GM18517 (cell line): Measurements from ENCODE around the gene SAFB.

Experiments used
- ATAC-seq: cut with Tn5 transposase; IDR thresholded peaks from one replicate; pipeline ENCODE4 v1.9.1; 2021; ENCODE audit warnings: mild to moderate bottlenecking, moderate library complexity; ENCODE audit not compliant: unreplicated experiment

The SAFB gene

DNA sequence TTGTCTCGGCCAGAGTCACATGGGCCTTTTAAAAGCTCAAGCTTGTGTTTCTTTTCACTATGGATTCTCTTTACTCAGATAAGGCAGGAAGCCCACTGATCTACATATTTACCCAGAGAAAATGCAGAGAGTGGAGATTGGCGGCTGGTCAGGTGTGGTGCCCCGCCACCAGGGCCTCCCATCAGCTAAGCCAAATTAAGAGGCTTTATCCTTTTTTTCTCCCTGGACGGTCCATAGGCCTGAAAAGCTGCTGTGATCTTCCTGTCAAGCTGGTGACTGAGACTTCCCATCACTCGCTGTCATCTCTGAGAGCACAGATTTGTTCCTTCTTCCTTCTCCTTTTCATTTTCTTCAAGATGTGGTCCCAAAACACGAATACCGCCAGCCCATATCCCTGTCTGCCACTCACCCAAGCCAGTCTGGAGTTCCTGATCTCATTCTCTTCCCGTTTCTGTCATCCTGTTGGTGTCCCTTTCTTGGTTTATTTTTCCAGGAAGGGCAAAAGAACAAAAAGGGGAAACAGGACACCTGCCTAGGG, 1.9 kb downstream of the SAFB start:
- ATAC-seq = no peak

DNA sequence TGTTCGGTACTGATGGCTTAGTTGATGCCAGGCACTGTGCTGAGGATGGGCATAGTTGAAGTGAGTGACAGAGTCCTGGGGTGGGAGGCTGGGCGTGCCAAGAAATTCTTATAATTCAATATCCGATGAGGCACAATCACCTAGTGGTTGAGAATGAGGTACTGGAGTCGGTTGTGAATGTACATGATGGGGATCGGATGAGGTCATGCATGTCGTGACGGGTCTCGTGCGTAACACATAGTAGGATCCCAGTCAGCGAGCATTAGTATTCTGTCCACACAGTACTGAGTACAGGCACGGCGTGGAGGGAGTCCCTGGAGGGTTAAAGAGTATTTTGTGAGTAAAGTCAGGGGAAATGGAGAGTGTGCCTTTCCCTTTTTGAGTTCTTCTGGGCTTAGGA, 2.8 kb downstream of the SAFB start:
- no peak for ATAC-seq

DNA sequence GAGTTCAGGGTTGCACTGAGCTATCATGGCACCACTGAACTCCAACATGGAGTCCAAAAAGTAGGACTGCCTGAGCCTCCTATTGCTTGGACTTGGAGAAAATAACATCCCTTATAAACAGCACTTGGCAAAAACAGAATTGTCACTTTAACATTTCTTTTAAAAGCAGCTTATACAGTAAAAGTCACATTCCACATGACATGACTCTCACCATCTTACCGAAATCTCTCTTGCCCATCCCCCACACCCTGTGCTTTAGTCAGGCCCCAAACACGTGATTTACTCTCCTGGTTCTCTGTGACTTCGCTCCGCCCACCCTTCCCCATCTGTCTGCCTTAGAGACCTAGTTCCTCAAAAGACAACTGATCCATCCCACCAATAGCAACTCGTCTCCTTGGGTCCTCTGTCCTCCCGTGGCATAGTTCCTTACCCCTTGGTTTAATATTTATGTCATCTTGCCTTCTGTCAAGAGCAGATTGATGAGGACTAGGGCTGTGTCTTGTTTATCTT, 4.6 kb downstream of the SAFB start:
- ATAC-seq = no peak

DNA sequence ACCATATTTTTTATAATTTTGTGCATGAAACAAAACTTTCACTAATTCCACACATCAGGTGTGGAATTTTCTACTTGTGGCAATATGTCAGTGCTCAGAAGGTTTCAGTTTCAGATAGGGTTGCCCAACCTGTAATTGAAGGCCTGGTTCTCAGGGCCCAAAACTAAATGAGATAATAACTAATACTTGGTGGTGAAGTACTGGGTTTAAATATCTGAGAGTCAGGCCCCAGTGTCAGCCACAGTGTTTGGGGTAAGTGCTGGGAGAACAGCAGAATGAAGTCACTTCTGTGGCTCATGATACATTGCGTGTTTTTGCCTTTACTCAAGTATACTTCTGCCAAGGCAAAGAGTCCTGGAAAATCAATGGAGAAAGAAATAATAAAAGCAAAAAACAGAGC, 5.6 kb downstream of the SAFB start:
- ATAC-seq = no peak

DNA sequence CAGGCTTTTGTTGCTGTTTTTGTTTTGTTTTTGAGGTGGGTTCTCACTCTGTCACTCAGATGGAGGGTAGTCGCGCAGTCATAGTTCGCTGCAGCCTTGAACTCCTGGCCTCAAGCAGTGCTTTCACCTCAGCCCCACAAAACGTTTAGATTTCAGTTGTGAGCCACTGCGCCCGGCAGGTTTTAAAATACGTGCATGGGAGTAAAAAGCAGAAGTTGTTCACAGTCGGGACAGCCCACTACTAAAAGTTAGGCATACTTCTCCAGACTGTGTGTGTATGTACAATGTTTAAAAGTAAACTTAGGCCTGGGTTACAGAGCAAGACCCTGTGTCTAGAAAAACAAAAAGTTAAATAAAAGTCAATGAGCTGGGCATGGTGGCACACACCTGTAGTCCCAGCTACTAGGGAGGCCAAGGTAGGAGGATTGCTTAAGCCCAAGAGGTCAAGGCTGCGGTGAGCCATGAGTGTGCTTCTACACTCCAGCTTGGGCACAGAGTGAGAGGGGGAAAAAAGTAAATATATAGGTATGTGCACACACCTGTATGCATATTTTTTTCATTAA, 6.1 kb downstream of the SAFB start:
- no peak for ATAC-seq

DNA sequence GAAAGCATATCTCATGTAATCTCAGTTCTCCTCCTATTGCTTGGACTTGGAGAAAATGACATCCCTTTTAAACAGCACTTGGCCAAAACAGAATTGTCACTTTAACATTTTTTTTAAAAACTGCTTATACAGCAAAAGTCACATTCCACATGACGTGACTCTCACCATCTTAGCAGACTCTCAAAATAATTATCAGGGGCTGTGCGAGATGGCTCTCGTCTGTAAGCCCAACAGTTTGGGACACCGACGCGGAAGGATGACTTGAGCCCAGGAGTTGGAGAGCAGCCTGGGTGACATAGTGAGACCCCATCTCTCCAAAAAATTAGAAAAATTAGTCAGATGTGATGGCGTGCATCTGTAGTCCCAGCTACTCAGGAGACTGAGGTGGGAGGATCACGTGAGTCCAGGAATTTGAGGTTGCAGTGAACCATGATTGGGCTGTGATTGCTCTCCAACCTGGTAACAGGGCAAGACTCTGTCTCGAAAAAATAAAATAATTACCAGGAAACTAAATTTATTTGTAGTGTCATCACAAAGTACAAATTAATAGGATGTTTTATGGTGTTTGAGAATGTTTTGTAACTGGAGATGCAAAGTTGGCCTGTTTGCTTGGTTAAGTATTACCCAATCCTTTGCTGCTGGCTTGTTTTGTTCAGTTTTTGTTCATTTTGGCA, 8.8 kb downstream of the SAFB start:
- ATAC-seq = no peak

DNA sequence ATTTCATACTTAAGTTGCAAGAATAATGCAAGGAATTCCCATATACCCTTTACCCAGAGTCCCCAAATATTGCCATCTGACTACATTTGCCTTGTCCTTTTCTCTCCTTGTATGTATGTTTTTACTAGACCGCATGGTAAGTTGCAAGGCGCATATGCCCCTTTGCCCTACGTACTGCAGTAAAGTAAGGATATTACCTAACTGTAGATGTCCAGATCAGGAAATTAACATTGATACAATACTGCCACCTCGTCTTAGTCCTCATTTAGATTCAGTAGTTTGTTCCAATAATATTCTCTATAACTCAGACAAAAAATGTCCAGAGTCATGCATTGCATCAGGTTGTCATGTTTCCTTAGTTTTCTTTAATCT, 9.3 kb downstream of the SAFB start:
- ATAC-seq = no peak

DNA sequence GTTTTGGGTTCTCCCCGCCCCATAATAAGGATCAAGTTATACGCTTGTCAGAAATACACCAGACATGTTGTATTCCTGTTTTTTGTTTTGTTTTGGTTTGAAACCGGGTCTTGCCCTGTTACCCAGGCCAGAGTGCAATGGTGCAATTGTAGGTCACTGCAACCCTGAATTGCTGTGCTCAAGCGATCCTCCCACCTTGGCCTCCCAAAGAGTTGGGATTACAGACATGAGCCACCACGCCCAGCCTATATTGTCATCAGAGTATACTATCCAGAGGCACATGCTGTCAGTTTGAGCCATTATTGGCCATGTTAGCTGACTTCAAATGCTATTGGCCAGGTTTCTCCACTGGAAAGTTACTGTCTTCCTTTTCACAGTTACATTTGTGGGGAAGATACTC, 9.8 kb downstream of the SAFB start:
- no peak for ATAC-seq

DNA sequence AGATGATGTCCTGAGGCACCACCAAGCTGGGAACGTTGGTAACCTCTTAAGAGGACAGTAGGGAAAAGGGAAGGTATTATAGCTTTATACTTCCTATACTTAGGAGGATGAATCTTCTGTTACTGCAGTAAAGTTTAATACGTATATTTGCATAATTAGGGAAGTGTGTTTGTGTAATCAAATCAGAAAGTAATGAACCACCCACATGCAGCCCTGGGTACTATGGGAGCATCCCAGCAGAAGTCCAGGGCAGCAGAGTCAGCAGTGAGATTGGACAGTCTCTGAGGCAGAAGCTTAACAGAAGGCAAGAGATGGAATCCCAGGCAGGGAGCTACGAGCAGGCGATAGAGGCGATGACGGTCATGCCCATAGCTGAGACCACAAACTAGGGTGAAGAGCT, 12.5 kb downstream of the SAFB start:
- no peak for ATAC-seq

DNA sequence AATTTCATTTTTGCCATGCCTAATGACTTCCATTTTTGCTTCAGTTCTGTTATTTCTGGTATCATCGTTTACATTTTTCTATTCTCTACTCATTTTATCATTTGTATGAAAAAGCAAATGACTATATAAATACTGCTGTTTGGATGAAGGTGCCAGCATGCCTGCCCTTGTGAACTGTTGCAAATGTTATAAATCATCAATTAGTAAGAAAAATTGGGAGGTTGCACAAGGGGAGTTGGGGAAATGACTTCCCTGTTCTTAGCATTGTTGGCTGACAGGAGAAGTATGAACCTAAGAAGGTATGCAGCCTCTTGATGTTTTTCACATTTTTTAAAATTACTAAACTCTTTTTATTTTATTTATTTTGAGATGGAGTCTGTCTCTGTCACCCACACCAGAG, 15.1 kb downstream of the SAFB start:
- ATAC-seq = no peak

DNA sequence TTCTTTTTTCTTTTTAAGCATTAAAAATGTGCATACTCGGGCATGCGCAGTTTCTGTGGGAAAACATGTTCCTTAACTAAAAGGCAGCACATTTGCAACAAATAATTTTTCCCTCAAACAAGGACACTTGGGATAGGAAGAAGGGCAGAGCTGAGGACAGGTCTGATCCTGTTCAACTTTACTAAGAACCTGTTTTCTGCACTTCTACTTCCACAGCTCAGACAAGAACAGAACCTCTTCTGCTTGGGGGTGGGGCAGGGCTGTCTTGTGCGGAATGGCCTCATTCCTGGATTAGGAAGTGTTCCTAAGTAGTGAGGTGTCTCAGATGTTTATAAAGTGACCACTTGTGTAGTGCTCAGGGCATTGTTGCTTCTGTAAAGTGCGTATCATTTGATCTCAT, 18.3 kb downstream of the SAFB start:
- ATAC-seq = no peak

DNA sequence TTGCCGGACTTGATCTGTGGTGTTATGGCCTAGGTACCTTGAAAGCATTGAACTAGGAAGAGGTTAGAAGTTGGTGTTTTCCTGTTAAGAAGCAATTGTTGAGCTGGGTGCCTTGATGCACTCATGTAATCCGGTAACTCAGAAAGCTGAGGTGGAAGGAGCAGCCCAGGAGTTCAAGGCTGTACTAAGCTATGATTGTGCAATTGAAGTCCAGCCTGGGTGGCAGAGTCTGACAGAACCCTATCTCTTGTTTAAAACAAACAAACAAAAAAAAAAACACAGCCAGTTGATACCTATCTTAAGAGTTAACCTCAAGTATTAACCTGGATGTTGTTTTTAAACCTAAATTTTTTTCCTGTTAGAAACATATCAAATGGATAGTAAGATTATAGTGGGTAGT, 19.3 kb downstream of the SAFB start:
- ATAC-seq = no peak

DNA sequence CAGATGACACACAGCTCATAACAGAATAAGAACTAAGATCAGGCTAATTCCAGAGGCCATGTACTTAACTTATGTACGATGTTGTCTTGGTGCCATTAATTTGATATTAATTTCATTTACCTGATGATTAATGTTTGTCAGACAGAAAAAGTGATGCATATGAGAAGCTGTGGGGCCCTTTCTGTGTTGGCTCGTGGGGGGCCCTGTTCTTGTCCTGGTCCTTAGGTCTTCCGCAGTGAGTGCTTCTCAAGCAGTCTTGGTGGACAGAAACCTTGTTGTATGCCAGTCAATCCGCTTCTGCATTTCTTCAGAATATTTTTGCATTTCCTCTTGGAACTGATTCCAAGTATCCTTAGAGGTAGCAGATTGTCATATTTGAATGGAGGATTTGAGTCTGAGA, 20.2 kb downstream of the SAFB start:
- ATAC-seq = no peak

DNA sequence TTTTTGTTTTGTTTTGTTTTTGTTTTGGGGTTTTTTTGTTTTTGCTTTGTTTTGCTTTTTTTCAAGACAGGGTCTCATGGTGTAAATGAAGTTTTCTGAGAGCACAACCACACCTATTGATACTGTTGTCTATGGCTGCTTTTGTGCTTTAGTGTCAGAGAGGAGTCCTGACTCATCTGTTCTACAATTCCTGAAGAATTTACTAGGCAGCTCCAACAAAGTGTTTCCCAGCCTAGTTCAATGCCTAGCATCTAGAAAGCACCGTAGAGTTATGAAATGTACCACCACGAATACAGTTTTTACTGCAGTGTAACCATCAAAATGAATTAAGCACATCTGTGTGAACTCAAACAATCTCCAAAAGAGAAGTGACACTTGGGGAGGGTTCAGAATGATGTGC, 21.2 kb downstream of the SAFB start:
- ATAC-seq = no peak

DNA sequence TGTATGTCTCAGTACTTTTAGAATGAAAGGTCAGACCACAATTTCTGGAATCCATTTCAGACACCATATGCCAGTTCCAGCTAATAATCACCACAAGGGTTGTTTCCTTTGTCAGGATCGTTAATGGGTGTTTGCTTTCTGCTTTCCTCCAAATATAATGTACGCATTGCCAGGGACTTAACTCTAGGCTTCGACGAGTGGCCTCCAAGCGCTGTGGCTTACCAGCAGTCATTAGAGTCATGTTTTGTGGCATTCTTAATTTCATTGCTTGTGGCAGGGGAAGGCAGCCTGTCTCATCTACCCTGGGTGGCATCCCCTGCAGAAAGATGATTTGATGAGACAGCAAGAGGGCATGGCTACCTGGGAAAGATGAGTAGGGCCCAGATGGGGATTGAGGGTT, 22.5 kb downstream of the SAFB start:
- ATAC-seq = no peak

DNA sequence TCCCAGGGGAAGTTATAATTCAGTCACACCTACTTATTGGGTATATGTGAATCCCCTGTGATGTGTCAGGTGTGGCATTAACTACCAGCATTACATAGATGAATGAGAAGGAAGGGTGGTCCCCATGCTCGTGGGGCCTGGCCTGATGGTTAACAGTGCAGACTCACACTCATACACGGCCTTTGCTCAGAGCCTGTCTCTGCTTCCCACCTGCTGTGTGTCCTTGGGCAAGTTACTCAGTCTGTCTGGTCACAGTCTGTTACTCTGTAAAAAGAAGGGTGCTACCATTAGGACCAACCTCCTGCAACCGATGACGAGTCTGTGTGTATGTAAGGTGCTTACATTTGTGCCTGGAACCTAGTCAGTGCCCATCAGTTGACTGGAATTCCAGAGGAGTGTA, 23.8 kb downstream of the SAFB start:
- no peak for ATAC-seq

DNA sequence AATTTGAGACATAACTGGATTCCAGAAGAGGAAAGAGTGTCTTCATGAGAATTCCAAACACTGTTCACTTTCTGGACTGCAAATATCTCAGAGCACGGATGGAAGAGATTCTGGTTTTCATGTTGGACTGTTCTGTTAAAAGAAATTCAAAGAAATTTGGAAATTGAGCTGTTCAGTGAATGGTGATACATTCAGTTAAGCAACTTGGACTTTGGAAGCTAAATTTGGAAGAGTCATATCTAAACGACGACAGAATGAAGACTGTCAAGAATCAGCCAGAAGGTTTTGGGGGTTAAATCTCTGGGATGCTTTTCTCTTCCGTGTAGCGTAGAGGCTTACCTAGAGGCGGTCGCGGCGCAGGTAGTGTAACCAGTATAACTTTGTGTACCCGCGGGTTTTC, 25.6 kb downstream of the SAFB start:
- no peak for ATAC-seq

DNA sequence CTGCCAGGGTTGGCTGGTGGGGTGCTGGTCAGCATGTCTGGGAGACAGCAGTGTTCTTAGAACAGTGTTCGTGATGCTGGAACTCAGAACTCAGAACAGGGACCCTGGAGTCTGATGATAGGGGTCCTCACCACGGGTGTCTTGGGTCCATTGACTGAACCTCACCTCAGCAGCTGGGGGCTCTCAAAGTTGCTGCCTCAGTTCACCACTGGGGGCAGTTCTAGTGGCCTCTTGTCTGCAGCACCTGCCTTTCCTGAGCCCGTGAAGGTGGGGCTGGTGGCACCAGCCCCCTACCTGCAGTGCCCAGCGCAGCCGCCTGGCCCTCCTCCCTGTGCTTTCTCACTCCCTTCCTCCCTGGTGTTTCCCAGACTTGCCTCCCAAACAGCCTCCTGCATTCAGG, 28.5 kb downstream of the SAFB start:
- no peak for ATAC-seq

DNA sequence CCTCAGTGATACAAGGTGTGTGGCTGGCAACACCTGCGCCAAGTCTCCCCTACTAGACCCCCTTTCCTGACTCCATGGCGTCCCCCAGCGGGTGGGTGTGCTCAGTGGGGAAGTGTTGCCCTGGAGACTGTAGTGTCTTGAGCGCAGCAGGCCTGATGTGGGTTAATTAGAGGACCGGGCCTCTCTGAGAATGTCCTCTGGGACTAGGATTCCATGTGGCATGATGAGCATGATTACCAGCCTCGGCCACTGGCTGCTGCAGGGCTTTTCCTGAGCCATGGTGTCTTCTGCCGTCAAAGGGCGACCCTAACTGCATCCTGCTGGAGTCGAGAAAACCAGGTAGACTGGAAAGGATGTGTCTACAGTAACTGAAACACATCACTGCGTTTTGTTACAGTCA, 29.4 kb downstream of the SAFB start:
- no peak for ATAC-seq

DNA sequence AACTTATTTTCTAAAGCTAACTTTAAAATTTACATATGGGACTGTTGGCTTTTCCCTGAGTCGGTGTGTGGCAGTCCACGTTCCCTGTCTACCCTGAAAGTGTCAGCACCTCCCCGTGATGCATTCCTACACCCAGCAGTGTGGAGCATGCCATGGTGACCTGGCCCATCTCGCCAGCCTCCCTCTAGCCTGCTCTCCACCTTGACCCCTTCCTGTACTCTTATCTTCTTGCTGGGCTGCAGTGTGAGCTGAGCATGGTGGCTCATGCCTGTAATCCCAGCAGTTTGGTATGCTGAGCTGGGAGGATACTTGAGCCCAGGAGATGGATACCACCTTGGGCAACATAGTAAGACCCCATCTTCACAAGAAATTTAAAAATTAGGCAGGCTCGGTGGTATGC, 32.0 kb downstream of the SAFB start:
- no peak for ATAC-seq

DNA sequence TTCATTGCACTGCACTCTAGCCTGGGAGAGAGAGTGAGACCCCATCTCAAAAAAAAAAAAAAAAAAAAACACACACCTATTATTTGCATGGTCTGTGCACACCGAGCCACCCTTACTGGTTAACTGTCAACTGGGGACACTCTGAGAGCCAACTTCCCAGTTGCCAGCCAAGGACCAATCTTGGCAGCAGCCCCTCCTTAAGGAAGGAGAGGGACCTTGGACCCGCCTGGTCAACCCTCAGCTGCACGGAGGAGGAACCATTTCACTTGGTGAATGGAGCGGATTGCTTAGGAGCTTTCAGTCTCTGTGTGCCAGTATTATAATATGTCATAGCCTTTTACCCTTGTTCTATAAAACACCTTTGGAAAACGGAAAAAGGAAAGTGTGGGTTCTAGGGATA, 32.5 kb downstream of the SAFB start:
- no peak for ATAC-seq

DNA sequence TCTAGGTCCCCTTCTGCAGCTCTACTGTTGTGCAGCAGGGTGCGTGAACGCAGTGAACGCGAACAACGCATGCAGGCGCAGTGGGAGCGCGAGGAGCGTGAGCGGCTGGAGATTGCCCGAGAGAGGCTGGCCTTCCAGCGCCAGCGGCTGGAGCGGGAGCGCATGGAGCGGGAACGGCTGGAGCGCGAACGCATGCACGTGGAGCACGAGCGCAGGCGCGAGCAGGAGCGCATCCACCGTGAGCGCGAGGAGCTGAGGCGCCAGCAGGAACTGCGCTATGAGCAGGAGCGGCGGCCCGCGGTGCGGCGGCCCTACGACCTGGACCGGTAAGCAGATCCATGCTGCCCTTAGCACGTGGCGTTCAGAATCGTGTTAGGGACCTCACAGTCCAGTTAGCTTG, 38.6 kb downstream of the SAFB start:
- ATAC-seq = no peak

DNA sequence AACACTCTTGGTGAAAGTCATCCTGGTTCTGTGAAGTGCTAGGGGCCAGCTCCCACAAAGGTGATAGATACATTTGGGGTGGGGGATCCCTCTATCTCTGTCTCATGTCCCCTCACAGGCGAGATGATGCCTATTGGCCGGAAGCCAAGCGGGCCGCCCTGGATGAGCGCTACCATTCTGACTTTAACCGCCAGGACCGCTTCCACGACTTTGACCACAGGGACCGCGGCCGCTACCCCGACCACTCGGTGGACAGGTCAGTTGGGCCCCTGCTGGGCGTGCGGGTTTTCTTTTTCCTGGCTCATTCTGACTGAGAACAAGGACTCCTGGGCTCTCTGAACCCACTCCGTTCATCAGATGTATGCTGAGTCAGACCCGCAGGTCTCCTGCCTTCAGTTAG, 41.0 kb downstream of the SAFB start:
- ATAC-seq = no peak
